Endothelial cell of umbilical vein (primary cell): ENCODE measurements around the gene PGAP3. TPM values are rescaled to one million over a fixed set of nuclear protein-coding genes. Genes with fewer than 3 reads are reported as not detected.

ENCODE experiments used
- BruUV-seq: library from RNA; stranded (reverse); fragments of 400-500 nt; replicated peaks from 2 replicates; lab custom pipeline; 2021; lab: Mats Ljungman, UMichigan
- CTCF ChIA-PET: fragments of 300-600, 350-600 bp; sonication (Branson Sonifier 250); formaldehyde crosslinking; loops from one replicate; lab custom pipeline; 2021; ENCODE audit warnings: antibody characterized with exemption, inconsistent platforms; lab: Charles Lee
- POLR2A ChIA-PET: fragments of 300-600, 350-600 bp; sonication (Branson Sonifier 250); formaldehyde crosslinking; loops from one replicate; lab custom pipeline; 2021; ENCODE audit warnings: antibody characterized with exemption, inconsistent platforms; lab: Charles Lee
- DNase-seq: peaks from one replicate; pipeline ENCODE4 v3.0.0-alpha.2; 2011; ENCODE audit warnings: low read depth, low spot score
- FAIRE-seq: peaks from 2 replicates; lab custom pipeline; 2011; peaks lifted over from hg19 to GRCh38; lab: Jason Lieb, UNC
- H2AFZ ChIP-seq: 2 replicates; pipeline ENCODE4 v1.6.0; 2012; ENCODE audit warnings: low read depth, low read length, control low read depth, inconsistent platforms
- H3K27ac ChIP-seq: 2 replicates; pipeline ENCODE4 v1.5.1; 2011; ENCODE audit warnings: low read depth, mild to moderate bottlenecking, control low read depth, low read length, moderate library complexity; ENCODE audit not compliant: insufficient read depth
- H3K27me3 ChIP-seq, 2 experiments: 2 replicates each; pipeline versions ENCODE4 v1.6.0 to v1.6.1; 2011; ENCODE audit warnings: low read length in 2 of 2, mixed read lengths in 1 of 2; ENCODE audit not compliant: control insufficient read depth in 2 of 2, insufficient read depth in 2 of 2
- H3K36me3 ChIP-seq, 2 experiments: 2 replicates in 1 of 2; 3 replicates in 1 of 2; pipeline ENCODE4 v1.5.1; 2011; ENCODE audit warnings: low read length in 2 of 2, mild to moderate bottlenecking in 1 of 2, moderate library complexity in 1 of 2; ENCODE audit not compliant: control insufficient read depth in 2 of 2, insufficient read depth in 2 of 2; ENCODE audit errors: extremely low read depth in 1 of 2
- H3K4me1 ChIP-seq: 3 replicates; pipeline ENCODE4 v1.5.1; 2011; ENCODE audit warnings: mild to moderate bottlenecking, low read length; ENCODE audit not compliant: control insufficient read depth, insufficient read depth; ENCODE audit errors: extremely low read depth
- H3K4me2 ChIP-seq: 2 replicates; pipeline ENCODE4 v1.6.1; 2011; ENCODE audit warnings: low read length, control low read depth, mixed read lengths; ENCODE audit not compliant: insufficient read depth
- H3K4me3 ChIP-seq, 3 experiments: fragments of 200-600 bp in 1 of 3; sonication (generic), shearing (Covaris generic) in 1 of 3; replicated peaks in 1 of 3; 2 replicates each; pipeline ENCODE4 v1.5.1; 2011 to 2016; ENCODE audit warnings: control low read depth in 3 of 3, low read length in 3 of 3, mild to moderate bottlenecking in 2 of 3, inconsistent platforms in 1 of 3, low read depth in 1 of 3, moderate library complexity in 1 of 3; ENCODE audit not compliant: insufficient read depth in 1 of 3
- H3K79me2 ChIP-seq: 2 replicates; pipeline ENCODE4 v1.6.0; 2012; ENCODE audit warnings: low read length, inconsistent platforms; ENCODE audit not compliant: control insufficient read depth, insufficient read depth
- H3K9ac ChIP-seq: replicated peaks from 2 replicates; pipeline ENCODE3; 2011; ENCODE audit warnings: low read length, control low read depth; ENCODE audit not compliant: insufficient read depth; ENCODE audit errors: extremely low read depth
- H3K9me1 ChIP-seq: replicated peaks from 3 replicates; pipeline ENCODE4 v1.6.0; 2011; ENCODE audit warnings: mild to moderate bottlenecking, low read length; ENCODE audit not compliant: control insufficient read depth, insufficient read depth; ENCODE audit errors: extremely low read depth
- H3K9me3 ChIP-seq: replicated peaks from 2 replicates; pipeline ENCODE4 v1.5.1; 2012; ENCODE audit warnings: low read length, inconsistent platforms; ENCODE audit not compliant: control insufficient read depth, insufficient read depth
- H4K20me1 ChIP-seq: replicated peaks from 2 replicates; pipeline ENCODE3; 2011; ENCODE audit warnings: mild to moderate bottlenecking, low read length; ENCODE audit not compliant: control insufficient read depth, insufficient read depth; ENCODE audit errors: extremely low read depth
- CTCF ChIP-seq, 2 donors: IDR thresholded peaks; 1 replicate in 1 of 2; 2 replicates in 1 of 2; pipeline ENCODE4 v1.5.1; 2011; ENCODE audit warnings: low read length in 2 of 2, mild to moderate bottlenecking in 2 of 2, moderate library complexity in 2 of 2, control low read depth in 1 of 2, inconsistent platforms in 1 of 2, low read depth in 1 of 2; ENCODE audit not compliant: insufficient read depth in 1 of 2; ENCODE audit errors: extremely low read depth in 1 of 2
- EZH2 ChIP-seq: IDR thresholded peaks from 2 replicates; pipeline ENCODE4 v1.6.1; 2012; ENCODE audit warnings: borderline replicate concordance, low read depth, mild to moderate bottlenecking, moderate library complexity, low read length, inconsistent platforms; ENCODE audit not compliant: severe bottlenecking
- FOS ChIP-seq: IDR thresholded peaks from 2 replicates; pipeline ENCODE4 v1.6.1; 2011; ENCODE audit warnings: mild to moderate bottlenecking, low read length, moderate library complexity, borderline replicate concordance; ENCODE audit not compliant: insufficient read depth
- GATA2 ChIP-seq: IDR thresholded peaks from 2 replicates; pipeline ENCODE4 v1.7.0; 2011; ENCODE audit warnings: low read depth, mild to moderate bottlenecking, moderate library complexity, mixed read lengths, low read length; ENCODE audit not compliant: insufficient read length, insufficient read depth
- JUN ChIP-seq: IDR thresholded peaks from 2 replicates; pipeline ENCODE4 v1.6.1; 2011; ENCODE audit warnings: borderline replicate concordance, low read depth; ENCODE audit not compliant: insufficient read length, insufficient read depth
- MYC ChIP-seq: IDR thresholded peaks from one replicate; pipeline ENCODE4 v1.6.1; 2011; ENCODE audit warnings: mild to moderate bottlenecking, low read depth, low read length
- POLR2A ChIP-seq: IDR thresholded peaks from 2 replicates; pipeline ENCODE4 v1.6.1; 2012; ENCODE audit warnings: low read depth, mild to moderate bottlenecking, control low read depth, low read length
- POLR2AphosphoS5 ChIP-seq: IDR thresholded peaks from 2 replicates; pipeline ENCODE4 v1.6.1; 2012; ENCODE audit warnings: low read depth, mild to moderate bottlenecking, control low read depth, low read length, moderate library complexity; ENCODE audit not compliant: insufficient read depth
- dilution Hi-C: fragments of 300-500 bp; cut with MboI; formaldehyde crosslinking; loops from one replicate; pipeline ENCODE4 v1.15.0; 2019; ENCODE audit warnings: low sequenced_read_pairs; ENCODE audit not compliant: extremely low pct_ligation_motif_present
- intact Hi-C: fragments of 100-400 bp; cut with micrococcal nuclease; formaldehyde crosslinking; loops from one replicate; pipeline ENCODE4 v1.10.0; 2022
- polyA plus RNA-seq, 4 experiments: library from polyadenylated mRNA; depleted of rRNA in 3 of 4; stranded (reverse) in 3 of 4; unstranded in 1 of 4; fragments of >200 nt; gene quantifications; 2 replicates each; pipeline versions ENCODE4 v1.2.1 to v1.2.3, GENCODE V29; 2011 to 2012; ENCODE audit warnings: missing spikeins in 1 of 4
- total RNA-seq: library from RNA; stranded (reverse); gene quantifications from 2 replicates; pipeline ENCODE4 v1.2.3, GENCODE V29; 2021
- TF ChIP-seq, protein P1 (sequence below): IDR thresholded peaks from 2 replicates; pipeline ENCODE4 v1.6.1; 2011; ENCODE audit not compliant: insufficient read depth, insufficient read length

Gene PGAP3
- total and polyA plus RNA-seq, 2 donors (not counting 3 experiments of a cell fraction or from before 2014, with no cell fraction given), result 6.4 to 14.9 TPM

GRCh38 chr17:39629494-39629880 lies 58.4 kb downstream of the PGAP3 start:
- DNase-seq, result no peak
- CTCF ChIA-PET, result interaction anchor here (1.5 to 6.4 kb wide), 3 partner anchors 9 to 40 kb away, joined by 3 to 141 read pairs (median 4); partner anchors contain the start of gene PNMT
- no peaks in the 10 kb centered on the region for H3K36me3 ChIP-seq
- H3K4me2 ChIP-seq, result no peak overlapping the region
- no peaks in the 10 kb centered on the region for H3K9me3 ChIP-seq
- no peaks in the 10 kb centered on the region for H4K20me1 ChIP-seq
- no peaks in the 10 kb centered on the region for H3K4me1 ChIP-seq
- dilution Hi-C loops (no loop called here), intact Hi-C loops (loop anchor here (10.0 kb wide), 1 partner anchor 325 kb away; no protein-coding TSS in a partner anchor)
- peaks cover 55 to 64% of the 10 kb centered on the region in 2 experiments for H3K27me3 ChIP-seq
- H3K79me2 ChIP-seq, result no peaks in the 10 kb centered on the region
- POLR2A ChIA-PET, result no interaction called here
- H3K9ac ChIP-seq, result no peak overlapping the region
- no peak overlapping the region for H3K27ac ChIP-seq
- no peaks in the 10 kb centered on the region for H3K9me1 ChIP-seq
- no peak for FAIRE-seq
- no peak overlapping the region for H2AFZ ChIP-seq
- no peak overlapping the region for H3K4me3 ChIP-seq
- no TSS peak for BruUV-seq
- TF ChIP-seq CTCF (IDR thresholded peaks at IDR 0.05; ENCODE audit: extremely low read depth in 1 of 2, insufficient read depth in 1 of 2, low read depth in 1 of 2, low read length in 2 of 2), result no peak
- TF ChIP-seq, protein P1, sequence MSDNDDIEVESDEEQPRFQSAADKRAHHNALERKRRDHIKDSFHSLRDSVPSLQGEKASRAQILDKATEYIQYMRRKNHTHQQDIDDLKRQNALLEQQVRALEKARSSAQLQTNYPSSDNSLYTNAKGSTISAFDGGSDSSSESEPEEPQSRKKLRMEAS, result no peak

DNA sequence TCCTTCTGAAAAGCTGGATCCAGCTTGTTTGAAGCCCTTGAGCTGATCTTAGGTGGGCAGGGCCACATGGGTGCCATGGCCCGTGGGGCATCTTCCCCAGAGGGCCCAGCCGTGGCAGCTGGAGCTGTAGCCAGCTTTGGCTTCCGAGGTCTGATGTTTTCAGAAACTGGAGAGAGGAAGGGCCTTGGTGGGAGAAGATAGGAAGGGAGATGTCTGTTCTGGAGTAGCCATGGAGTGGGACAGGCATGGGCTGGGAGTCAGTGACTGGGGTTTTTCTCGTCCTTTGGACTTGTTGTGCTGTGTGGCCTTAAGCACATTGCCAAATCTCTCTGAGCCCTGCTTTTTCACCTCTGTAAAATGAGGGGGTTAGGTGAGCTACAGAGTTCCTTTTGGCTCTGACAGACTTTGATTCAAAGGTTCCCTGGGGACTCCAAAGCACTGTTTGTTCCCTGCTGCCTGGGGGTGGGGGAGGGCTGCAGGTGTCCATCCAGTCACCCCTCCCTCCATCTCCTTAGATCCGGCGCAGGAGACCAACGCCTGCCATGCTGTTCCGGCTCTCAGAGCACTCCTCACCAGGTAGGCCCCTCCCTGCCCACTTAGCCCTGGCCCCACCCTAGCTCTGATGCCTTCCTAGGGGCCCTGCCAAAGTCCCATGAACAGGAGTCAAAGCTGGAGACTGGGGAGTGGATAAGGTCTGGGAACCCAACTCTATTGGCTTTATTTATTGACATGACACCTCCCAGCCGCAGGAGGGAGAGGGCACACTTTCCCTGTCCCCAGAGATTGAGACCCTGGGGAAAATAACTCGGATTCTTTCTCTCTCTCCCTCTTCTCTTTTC lies 59.0 kb downstream of the PGAP3 start:
- no peak for FAIRE-seq
- no peak overlapping the region for H3K4me3 ChIP-seq
- H3K27me3 ChIP-seq, result peaks cover 56 to 64% of the 10 kb centered on the region in 2 experiments
- dilution Hi-C loops, result no loop called here
- no peak overlapping the region for H3K9ac ChIP-seq
- H3K9me3 ChIP-seq, result no peaks in the 10 kb centered on the region
- CTCF ChIA-PET, result interaction anchor here (1.0 to 1.9 kb wide), 6 partner anchors 9 to 102 kb away, joined by 3 to 8 read pairs (median 4); partner anchors contain the start of gene PNMT
- no TSS peak for BruUV-seq
- no peaks in the 10 kb centered on the region for H3K36me3 ChIP-seq
- H3K9me1 ChIP-seq, result no peaks in the 10 kb centered on the region
- H3K4me2 ChIP-seq, result no peak overlapping the region
- DNase-seq, result no peak
- no peak overlapping the region for H3K27ac ChIP-seq
- no peak for TF ChIP-seq CTCF (IDR thresholded peaks at IDR 0.05; ENCODE audit: extremely low read depth in 1 of 2, insufficient read depth in 1 of 2, low read depth in 1 of 2, low read length in 2 of 2)
- TF ChIP-seq, protein P1, result no peak
- TF ChIP-seq POLR2AphosphoS5, result no peak
- no peak for TF ChIP-seq FOS
- no peak for TF ChIP-seq JUN
- no peak for TF ChIP-seq POLR2A
- TF ChIP-seq MYC, result no peak
- no peak for TF ChIP-seq GATA2
- TF ChIP-seq EZH2, result no peak
- POLR2A ChIA-PET, result no interaction called here
- intact Hi-C loops, result loop anchor here (10.0 kb wide), 1 partner anchor 326 kb away; no protein-coding TSS in a partner anchor
- H4K20me1 ChIP-seq, result no peaks in the 10 kb centered on the region
- no peaks in the 10 kb centered on the region for H3K4me1 ChIP-seq
- H2AFZ ChIP-seq, result no peak overlapping the region
- no peaks in the 10 kb centered on the region for H3K79me2 ChIP-seq
